ENCODE data around the gene LRMDA.

GRCh38 chr10:75450644-75451640, 19.5 kb downstream of the LRMDA start:
- no peak for TF ChIP-seq CTCF (IDR thresholded peaks at IDR 0.05)
- TF ChIP-seq POLR2A (IDR thresholded peaks at IDR 0.05), result no peak
